Trophoblast cell (in vitro differentiated cells and primary cell): ENCODE data around the gene ZPLD1.

Experiments
- DNase-seq, 2 donors: peaks; one replicate each; pipeline ENCODE4 v3.0.0-alpha.2; 2016
- H2AFZ ChIP-seq: 2 replicates; pipeline ENCODE4 v1.6.1; 2013; ENCODE audit warnings: low read length, moderate library complexity, mild to moderate bottlenecking; ENCODE audit not compliant: insufficient read depth, poor library complexity
- H2AK5ac ChIP-seq: 2 replicates; pipeline ENCODE4 v1.6.1; 2013; ENCODE audit warnings: mild to moderate bottlenecking, low read length
- H2BK120ac ChIP-seq: 2 replicates; pipeline ENCODE4 v1.6.1; 2013; ENCODE audit warnings: low read length, mild to moderate bottlenecking, moderate library complexity; ENCODE audit not compliant: insufficient read depth, poor library complexity
- H2BK12ac ChIP-seq: 2 replicates; pipeline ENCODE4 v1.6.1; 2013; ENCODE audit warnings: mild to moderate bottlenecking, low read length, moderate library complexity
- H2BK5ac ChIP-seq: 2 replicates; pipeline ENCODE4 v1.6.1; 2013; ENCODE audit warnings: low read length, low read depth, moderate library complexity, mild to moderate bottlenecking; ENCODE audit not compliant: poor library complexity
- H3K14ac ChIP-seq: 2 replicates; pipeline ENCODE4 v1.6.1; 2013; ENCODE audit warnings: mild to moderate bottlenecking, low read length
- H3K18ac ChIP-seq: 2 replicates; pipeline ENCODE4 v1.6.1; 2013; ENCODE audit warnings: mild to moderate bottlenecking, low read length
- H3K23ac ChIP-seq: 2 replicates; pipeline ENCODE4 v1.6.1; 2013; ENCODE audit warnings: low read length
- H3K27ac ChIP-seq: 2 replicates; pipeline ENCODE4 v1.5.1; 2013; ENCODE audit warnings: low read depth, mild to moderate bottlenecking, inconsistent platforms, low read length, moderate library complexity
- H3K27me3 ChIP-seq: 2 replicates; pipeline ENCODE4 v1.6.1; 2013; ENCODE audit warnings: inconsistent platforms, mild to moderate bottlenecking, low read length, moderate library complexity; ENCODE audit not compliant: insufficient read depth
- H3K36me3 ChIP-seq, 2 experiments: 1 replicate in 1 of 2; 2 replicates in 1 of 2; pipeline ENCODE4 v1.6.1; 2013; ENCODE audit warnings: low read length in 2 of 2, mild to moderate bottlenecking in 2 of 2, moderate library complexity in 1 of 2; ENCODE audit not compliant: insufficient read depth in 2 of 2, control insufficient read depth in 1 of 2
- H3K4ac ChIP-seq: 2 replicates; pipeline ENCODE4 v1.6.1; 2013; ENCODE audit warnings: low read depth, mild to moderate bottlenecking, low read length, moderate library complexity
- H3K4me1 ChIP-seq, 2 experiments: 1 replicate in 1 of 2; 2 replicates in 1 of 2; pipeline ENCODE4 v1.6.1; 2013; ENCODE audit warnings: low read length in 2 of 2, mild to moderate bottlenecking in 2 of 2, moderate library complexity in 1 of 2; ENCODE audit not compliant: insufficient read depth in 2 of 2, control insufficient read depth in 1 of 2
- H3K4me2 ChIP-seq: 2 replicates; pipeline ENCODE4 v1.6.1; 2013; ENCODE audit warnings: inconsistent platforms, mild to moderate bottlenecking, low read length, moderate library complexity
- H3K4me3 ChIP-seq: 2 replicates; pipeline ENCODE4 v1.5.1; 2013; ENCODE audit warnings: mild to moderate bottlenecking, low read depth, low read length, inconsistent platforms
- H3K79me1 ChIP-seq: one replicate; pipeline ENCODE4 v1.6.1; 2013; ENCODE audit warnings: low read length
- H3K79me2 ChIP-seq: 2 replicates; pipeline ENCODE4 v1.6.1; 2013; ENCODE audit warnings: low read length, mild to moderate bottlenecking; ENCODE audit not compliant: control insufficient read depth, insufficient read depth, poor library complexity
- H3K9ac ChIP-seq: 2 replicates; pipeline ENCODE4 v1.6.1; 2013; ENCODE audit warnings: mild to moderate bottlenecking, low read length
- H3K9me3 ChIP-seq: 2 replicates; pipeline ENCODE4 v1.6.1; 2013; ENCODE audit warnings: low read depth, mild to moderate bottlenecking, control low read depth, inconsistent platforms, low read length; ENCODE audit not compliant: insufficient read depth
- H4K12ac ChIP-seq: 2 replicates; pipeline ENCODE4 v1.6.1; 2013; ENCODE audit warnings: low read depth, mild to moderate bottlenecking, low read length, moderate library complexity
- H4K8ac ChIP-seq: 2 replicates; pipeline ENCODE4 v1.6.1; 2013; ENCODE audit warnings: low read depth, mild to moderate bottlenecking, low read length, moderate library complexity
- H4K91ac ChIP-seq: one replicate; pipeline ENCODE4 v1.6.1; 2013; ENCODE audit warnings: low read depth, mild to moderate bottlenecking, low read length, moderate library complexity
- WGBS: extraction: QIAGEN DNeasy Blood & Tissue Kit; methylation state at CpG from one replicate; pipeline ENCODE4 v1.1.7; 2013; ENCODE audit warnings: missing lambda C conversion rate; ENCODE audit not compliant: insufficient read length, insufficient coverage; ENCODE audit errors: extremely low coverage; 5-methylcytosine and 5-hydroxymethylcytosine counted together

ZPLD1 gene

DNA sequence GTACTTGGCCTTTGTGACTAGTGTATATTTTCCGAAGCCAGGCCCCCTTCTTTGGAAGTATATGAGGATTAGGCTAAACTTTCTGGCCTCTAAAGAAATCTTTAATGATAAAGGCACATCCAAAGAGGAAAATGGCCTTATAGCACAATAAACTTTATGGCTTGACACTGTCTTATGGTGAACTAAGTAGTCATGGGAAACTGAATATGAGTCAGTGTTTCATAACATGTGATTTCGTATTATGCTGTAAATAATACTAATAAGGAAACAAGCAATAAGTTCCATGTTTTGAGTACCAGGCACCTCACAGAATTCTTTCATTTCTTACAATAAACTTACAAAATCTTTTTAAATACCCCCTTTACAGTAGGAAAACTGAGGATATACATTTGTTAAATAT lies 8.2 kb downstream of the ZPLD1 start:
- Histone ChIP-seq H3K27ac (no peak overlapping the region), H2AK5ac (no peak overlapping the region), H3K79me2 (no peaks in the 10 kb centered on the region), H3K27me3 (no peaks in the 10 kb centered on the region), H3K9ac (no peak overlapping the region), H2BK12ac (no peak overlapping the region), H3K36me3 (no peaks in the 10 kb centered on the region), H3K14ac (no peak overlapping the region), H2AFZ (no peak overlapping the region), H4K8ac (no peak overlapping the region), H4K12ac (no peak overlapping the region), H2BK120ac (no peak overlapping the region), H3K4me2 (no peak overlapping the region), H3K4ac (no peak overlapping the region), H3K4me3 (no peak overlapping the region), H2BK5ac (no peak overlapping the region), H3K23ac (no peak overlapping the region), H3K79me1 (no peaks in the 10 kb centered on the region), H4K91ac (no peak overlapping the region), H3K4me1 (no peaks in the 10 kb centered on the region), H3K9me3 (no peaks in the 10 kb centered on the region), H3K18ac (no peak overlapping the region)
- no peak for DNase-seq
- no CpG with 5 or more reads among the region's 2 CpGs for WGBS

DNA sequence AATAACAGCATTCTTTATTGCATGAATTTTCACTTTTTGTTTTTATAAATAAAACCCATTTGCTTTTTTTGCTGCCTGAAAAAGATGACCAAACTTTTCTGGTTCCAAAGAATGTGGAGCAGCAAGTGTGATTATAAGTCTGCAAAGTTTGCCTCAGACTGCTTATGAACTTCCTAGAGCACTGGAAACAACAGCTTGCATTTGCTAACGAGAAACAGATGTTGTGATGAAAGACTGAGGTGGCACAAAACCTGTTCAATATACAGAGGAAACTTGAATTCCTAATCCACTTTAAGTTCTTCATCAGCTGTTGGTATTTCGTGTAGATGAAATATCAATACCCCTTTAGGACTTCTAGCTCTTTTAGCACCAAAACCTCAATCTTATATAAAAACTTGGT lies 9.3 kb downstream of the ZPLD1 start:
- H3K79me1 ChIP-seq = no peaks in the 10 kb centered on the region
- H3K9ac ChIP-seq = no peak overlapping the region
- no CpG with 5 or more reads among the region's 2 CpGs for WGBS
- H3K18ac ChIP-seq = no peak overlapping the region
- no peak overlapping the region for H4K91ac ChIP-seq
- H3K27ac ChIP-seq = no peak overlapping the region
- no peak overlapping the region for H2BK5ac ChIP-seq
- H3K23ac ChIP-seq = no peak overlapping the region
- no peak overlapping the region for H3K14ac ChIP-seq
- no peak overlapping the region for H3K4me3 ChIP-seq
- H3K9me3 ChIP-seq = no peaks in the 10 kb centered on the region
- H2BK120ac ChIP-seq = no peak overlapping the region
- no peak overlapping the region for H3K4ac ChIP-seq
- no peak overlapping the region for H3K4me2 ChIP-seq
- no peak overlapping the region for H4K8ac ChIP-seq
- H2AFZ ChIP-seq = no peak overlapping the region
- H3K27me3 ChIP-seq = no peaks in the 10 kb centered on the region
- DNase-seq = no peak
- no peak overlapping the region for H2AK5ac ChIP-seq
- no peaks in the 10 kb centered on the region for H3K36me3 ChIP-seq
- no peak overlapping the region for H4K12ac ChIP-seq
- H3K79me2 ChIP-seq = no peaks in the 10 kb centered on the region
- no peaks in the 10 kb centered on the region for H3K4me1 ChIP-seq
- H2BK12ac ChIP-seq = no peak overlapping the region

DNA sequence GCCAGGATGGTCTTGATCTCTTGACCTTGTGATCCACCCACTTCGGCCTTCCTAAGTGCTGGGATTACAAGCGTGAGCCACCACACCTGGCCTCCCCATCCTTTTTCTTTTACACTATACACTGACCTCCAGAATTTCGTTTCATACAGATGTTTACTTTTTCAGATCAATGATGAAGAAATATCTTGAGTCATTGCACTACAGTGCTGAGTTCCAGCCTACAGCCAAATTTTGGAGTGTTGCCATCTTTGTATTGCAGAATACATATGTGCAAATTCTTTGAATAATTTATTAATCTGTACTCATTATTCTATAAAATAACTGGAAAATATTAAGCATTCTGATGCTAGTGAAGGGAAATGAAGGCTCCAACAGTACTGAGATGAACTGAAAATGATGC lies 12.5 kb downstream of the ZPLD1 start:
- WGBS = no CpG with 5 or more reads among the region's 3 CpGs
- no peak overlapping the region for H2BK5ac ChIP-seq
- no peak overlapping the region for H3K27ac ChIP-seq
- H3K9ac ChIP-seq = no peak overlapping the region
- no peak overlapping the region for H2BK12ac ChIP-seq
- no peak overlapping the region for H4K91ac ChIP-seq
- no peak overlapping the region for H3K4ac ChIP-seq
- no peak overlapping the region for H2AFZ ChIP-seq
- H4K8ac ChIP-seq = no peak overlapping the region
- no peak for DNase-seq
- no peak overlapping the region for H2AK5ac ChIP-seq
- H3K14ac ChIP-seq = no peak overlapping the region
- no peaks in the 10 kb centered on the region for H3K79me2 ChIP-seq
- no peaks in the 10 kb centered on the region for H3K36me3 ChIP-seq
- H3K79me1 ChIP-seq = no peaks in the 10 kb centered on the region
- no peaks in the 10 kb centered on the region for H3K4me1 ChIP-seq
- H4K12ac ChIP-seq = no peak overlapping the region
- H3K9me3 ChIP-seq = no peaks in the 10 kb centered on the region
- H3K23ac ChIP-seq = no peak overlapping the region
- H3K27me3 ChIP-seq = no peaks in the 10 kb centered on the region
- no peak overlapping the region for H3K4me3 ChIP-seq
- no peak overlapping the region for H3K4me2 ChIP-seq
- H2BK120ac ChIP-seq = no peak overlapping the region
- H3K18ac ChIP-seq = no peak overlapping the region

DNA sequence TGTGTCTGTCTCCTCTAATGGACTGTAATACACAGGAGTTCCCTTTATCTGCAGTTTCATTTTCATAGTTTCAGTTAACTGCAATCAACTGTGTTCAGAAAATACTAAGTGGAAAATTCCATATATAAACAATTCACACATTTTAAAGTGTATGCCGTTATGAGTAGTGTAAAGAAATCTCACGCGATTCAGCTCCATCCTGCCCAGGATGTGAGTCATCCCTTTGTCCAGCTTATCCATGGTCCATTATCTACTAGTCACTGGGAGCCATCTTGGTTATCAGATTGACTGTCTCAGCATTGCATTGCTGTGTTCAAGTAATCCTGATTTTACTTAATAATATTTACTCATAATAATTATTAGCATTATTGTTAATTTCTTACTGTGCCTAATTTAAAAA lies 14.5 kb downstream of the ZPLD1 start:
- no peak overlapping the region for H4K12ac ChIP-seq
- H3K27me3 ChIP-seq = no peaks in the 10 kb centered on the region
- no peaks in the 10 kb centered on the region for H3K79me2 ChIP-seq
- H3K23ac ChIP-seq = no peak overlapping the region
- H2AK5ac ChIP-seq = no peak overlapping the region
- H4K8ac ChIP-seq = no peak overlapping the region
- H3K9ac ChIP-seq = no peak overlapping the region
- no peak for DNase-seq
- no CpG with 5 or more reads among the region's 3 CpGs for WGBS
- no peak overlapping the region for H2BK12ac ChIP-seq
- no peak overlapping the region for H4K91ac ChIP-seq
- H3K18ac ChIP-seq = no peak overlapping the region
- no peaks in the 10 kb centered on the region for H3K36me3 ChIP-seq
- no peak overlapping the region for H2BK120ac ChIP-seq
- H3K4ac ChIP-seq = no peak overlapping the region
- no peak overlapping the region for H2BK5ac ChIP-seq
- H3K4me3 ChIP-seq = no peak overlapping the region
- no peak overlapping the region for H3K14ac ChIP-seq
- H3K4me2 ChIP-seq = no peak overlapping the region
- H3K4me1 ChIP-seq = no peaks in the 10 kb centered on the region
- no peaks in the 10 kb centered on the region for H3K79me1 ChIP-seq
- H2AFZ ChIP-seq = no peak overlapping the region
- H3K9me3 ChIP-seq = no peaks in the 10 kb centered on the region
- no peak overlapping the region for H3K27ac ChIP-seq
